ENCODE data around the gene CDC123.

DNA sequence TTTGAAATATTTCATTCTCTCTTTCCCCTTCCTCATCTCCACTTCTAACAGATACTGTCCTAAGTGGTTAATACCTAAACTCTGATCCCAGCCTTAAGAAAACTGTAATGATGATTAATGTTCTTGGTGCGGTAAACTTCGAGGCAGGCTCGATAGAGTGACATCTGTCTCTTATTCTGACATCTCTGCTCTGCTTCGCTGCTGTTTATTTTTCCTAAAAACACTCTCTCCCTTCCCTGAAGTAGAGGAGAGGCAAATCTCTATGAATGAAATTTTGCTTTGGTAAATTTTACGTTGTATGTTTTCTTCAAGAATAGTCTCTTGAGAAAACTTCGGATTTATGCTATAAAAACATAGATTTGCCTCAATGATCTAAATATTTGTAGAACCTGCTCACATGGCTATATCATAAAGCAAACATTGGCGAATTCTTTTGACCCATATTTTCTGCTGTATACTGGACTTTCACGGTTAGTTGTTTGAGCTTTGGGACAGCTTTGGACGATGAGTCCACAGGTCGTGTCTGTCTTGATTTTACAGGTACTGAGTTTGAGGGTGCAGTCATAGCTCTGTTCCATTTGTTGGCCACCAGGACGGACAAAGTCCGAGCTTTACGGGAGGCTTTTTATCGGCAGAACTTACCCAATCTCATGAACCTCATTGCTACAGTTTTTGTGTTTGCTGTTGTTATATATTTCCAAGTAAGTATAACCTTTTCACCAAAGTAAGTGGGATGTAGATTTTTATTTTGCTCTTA lies 39.4 kb upstream of the CDC123 start:
- TF ChIP-seq EZH2 (IDR thresholded peaks at IDR 0.05; ENCODE audit: borderline replicate concordance, insufficient read depth, low read depth, low read length, poor library complexity, severe bottlenecking) = no peak
- TF ChIP-seq, protein P1, sequence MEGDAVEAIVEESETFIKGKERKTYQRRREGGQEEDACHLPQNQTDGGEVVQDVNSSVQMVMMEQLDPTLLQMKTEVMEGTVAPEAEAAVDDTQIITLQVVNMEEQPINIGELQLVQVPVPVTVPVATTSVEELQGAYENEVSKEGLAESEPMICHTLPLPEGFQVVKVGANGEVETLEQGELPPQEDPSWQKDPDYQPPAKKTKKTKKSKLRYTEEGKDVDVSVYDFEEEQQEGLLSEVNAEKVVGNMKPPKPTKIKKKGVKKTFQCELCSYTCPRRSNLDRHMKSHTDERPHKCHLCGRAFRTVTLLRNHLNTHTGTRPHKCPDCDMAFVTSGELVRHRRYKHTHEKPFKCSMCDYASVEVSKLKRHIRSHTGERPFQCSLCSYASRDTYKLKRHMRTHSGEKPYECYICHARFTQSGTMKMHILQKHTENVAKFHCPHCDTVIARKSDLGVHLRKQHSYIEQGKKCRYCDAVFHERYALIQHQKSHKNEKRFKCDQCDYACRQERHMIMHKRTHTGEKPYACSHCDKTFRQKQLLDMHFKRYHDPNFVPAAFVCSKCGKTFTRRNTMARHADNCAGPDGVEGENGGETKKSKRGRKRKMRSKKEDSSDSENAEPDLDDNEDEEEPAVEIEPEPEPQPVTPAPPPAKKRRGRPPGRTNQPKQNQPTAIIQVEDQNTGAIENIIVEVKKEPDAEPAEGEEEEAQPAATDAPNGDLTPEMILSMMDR (IDR thresholded peaks at IDR 0.05) = no peak
